ENCODE data around the gene DCAF17.
"Not testable (repeated sequence)": the region's sequence is repeated elsewhere in the genome, so short reads cannot be mapped to it uniquely, and the experiment has no call there.

Gene DCAF17

DNA sequence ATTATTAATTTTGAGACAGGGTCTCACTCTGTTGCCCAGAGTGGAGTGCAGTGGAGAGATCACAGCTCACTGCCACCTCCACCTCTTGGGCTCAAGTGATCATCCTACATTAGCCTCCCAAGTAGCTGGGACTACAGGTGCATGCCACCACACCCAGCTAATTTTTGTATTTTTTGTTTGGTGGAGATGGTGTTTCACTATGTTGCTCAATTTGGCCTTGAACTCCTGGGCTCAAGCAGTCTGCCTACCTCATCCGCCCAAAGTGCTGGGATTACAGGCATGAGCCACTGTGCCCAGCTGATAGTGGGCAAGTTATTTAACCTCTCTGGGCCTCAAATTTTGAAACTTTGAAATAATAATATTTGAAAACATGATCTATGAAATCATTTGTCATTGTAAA is 26.5 kb downstream of the DCAF17 start:
- no peak for DNase-seq (ENCODE audit: low read depth)

DNA sequence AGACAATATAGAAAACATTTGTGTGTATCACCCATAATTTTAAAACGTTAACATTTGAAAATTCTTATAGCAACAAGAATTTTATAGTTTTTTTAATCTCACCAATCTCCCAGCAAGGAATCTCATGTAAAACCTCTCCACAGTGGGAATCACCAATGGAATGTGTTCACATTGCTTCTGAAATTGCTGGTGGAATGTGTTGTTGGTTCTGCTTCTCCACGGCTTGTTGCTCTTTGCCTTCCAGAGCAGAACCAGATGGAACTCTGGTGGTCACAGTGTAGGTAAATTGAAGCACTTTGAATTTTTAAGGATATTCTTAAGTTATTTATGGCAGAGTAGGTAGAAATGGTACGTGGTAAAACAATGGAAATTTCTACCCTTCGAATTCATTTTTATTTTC is 35.1 kb downstream of the DCAF17 start:
- DNase-seq (ENCODE audit: low read depth) = no peak

DNA sequence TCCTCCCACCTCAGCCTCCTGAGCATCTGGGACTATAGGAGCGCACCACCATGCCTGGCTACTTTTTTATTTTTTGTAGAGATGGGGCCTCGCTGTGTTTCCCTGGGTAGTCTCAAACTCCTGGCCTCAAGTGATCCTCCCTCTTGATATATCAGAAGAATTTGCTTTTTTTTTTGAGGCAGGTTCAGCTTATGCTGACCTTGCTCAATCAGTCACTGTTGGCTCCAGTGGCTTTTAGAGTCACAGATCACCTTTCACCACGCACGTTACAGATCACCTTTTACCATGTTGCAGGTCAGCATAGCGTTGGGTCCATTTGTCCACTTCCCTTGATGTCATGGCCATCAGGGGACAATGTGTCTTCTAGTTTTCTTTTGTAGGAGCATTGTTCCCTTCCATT is 36.1 kb downstream of the DCAF17 start:
- DNase-seq (ENCODE audit: low read depth) = no peak

DNA sequence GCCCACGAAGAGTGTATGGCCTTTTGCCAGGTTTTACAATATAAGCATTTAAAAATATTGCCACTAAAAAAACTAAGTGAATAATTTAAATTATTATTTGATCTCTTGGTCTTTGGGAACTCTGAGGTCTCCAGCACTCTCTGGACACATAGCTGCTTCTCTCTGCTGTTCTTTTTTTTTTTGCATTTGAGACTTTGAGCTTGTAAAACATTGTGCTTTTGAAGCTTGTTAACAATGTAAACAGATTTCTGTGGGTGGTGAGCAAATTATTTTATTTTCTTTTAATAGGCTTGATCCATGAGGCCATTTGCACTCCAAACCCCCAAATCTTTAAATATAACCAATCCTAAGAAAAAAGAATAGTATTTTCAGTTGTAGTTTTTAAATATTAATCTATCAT is 42.0 kb downstream of the DCAF17 start:
- DNase-seq (ENCODE audit: low read depth) = no peak

DNA sequence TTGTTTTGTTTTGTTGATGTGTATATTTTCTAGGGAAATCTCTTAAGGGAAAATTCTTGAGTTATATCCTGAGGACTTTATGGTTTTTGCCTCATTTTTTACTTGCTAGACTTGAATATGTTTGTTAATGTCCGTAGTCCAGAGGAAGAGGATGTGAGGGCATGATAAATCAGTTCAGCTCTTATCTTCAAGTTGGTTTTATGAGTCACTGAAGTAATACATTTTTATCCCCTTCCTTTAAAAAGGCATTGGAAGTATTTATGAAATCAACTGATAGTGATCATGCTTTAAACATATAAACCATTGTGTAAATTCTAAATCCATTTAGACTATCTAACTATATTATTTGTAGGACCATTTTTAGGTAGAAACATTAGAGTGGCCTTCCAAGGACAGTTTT is 44.3 kb downstream of the DCAF17 start:
- no peak for DNase-seq (ENCODE audit: low read depth)

DNA sequence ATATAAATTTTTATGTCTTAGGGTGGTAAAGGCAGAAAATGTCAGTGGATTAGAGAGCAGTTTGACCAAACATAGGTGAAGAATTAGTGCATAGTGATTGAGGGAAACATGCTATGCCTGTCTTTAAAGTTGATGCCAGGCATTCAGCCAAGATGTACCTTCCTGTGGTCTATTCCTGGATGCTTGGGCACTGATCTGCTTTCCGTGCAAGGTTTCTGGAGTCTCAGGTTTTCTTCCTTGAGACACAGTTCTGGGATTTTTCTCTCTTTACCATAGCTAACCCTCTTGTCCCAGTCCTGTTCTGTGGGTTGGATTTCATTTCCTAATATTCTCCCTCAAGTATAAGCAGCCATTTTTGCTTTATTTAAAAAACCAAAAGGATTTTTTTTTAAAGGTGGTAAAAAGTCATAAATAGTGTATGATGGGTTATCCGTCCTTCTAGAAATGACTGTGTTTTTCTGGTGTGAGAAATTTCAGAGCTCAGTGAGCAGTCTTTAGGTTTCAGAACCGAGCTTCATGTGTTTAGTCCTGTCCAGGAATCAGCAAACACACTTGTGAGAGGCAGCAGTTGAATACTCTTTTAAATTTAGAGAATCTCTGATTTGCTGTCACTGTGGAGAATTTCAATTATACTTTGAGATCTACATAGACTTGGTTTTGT is 45.3 kb downstream of the DCAF17 start:
- no peak for DNase-seq (ENCODE audit: low read depth)

DNA sequence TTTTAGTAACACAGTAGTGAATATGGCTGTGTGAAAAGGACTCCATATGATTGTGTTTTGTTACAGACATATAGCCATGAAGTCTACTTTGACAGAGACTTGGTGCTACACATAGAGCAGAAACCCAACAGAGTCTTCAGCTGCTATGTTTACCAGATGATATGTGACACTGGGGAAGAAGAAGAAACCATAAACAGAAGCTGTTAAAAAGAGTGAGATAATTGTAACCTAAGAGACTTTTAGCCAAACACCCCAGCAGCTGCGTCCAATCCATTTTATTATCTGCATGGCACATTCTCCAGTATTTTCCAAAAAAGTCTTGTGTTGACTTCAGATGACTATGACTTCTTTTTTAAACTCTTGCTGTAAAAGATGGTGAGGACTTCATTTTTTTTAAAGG is 46.9 kb downstream of the DCAF17 start:
- DNase-seq (ENCODE audit: low read depth) = no peak

- no peak for DNase-seq (ENCODE audit: low read depth)
Observed at GRCh38 chr2:171482308-171482707, 48.3 kb downstream of the DCAF17 start.

DNA sequence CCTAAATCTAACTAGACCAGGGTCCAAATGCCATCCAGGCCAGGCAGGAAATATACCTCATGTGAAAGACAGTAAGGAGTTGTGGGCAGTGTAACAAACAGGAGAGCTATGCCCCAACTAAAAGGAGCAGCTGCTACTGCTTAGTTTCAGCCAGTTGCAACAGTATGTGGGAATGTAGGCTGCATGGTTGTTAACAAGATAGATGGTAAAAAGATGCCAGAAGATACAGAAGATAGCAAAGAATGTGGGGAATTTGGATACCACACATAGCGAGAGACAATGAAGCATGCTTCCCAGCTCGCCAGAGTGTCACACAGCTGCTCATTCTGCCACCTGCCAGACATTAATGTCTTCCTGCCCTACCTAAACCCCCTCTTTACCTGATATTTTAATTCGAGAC is 48.9 kb downstream of the DCAF17 start:
- no peak for DNase-seq (ENCODE audit: low read depth)

DNA sequence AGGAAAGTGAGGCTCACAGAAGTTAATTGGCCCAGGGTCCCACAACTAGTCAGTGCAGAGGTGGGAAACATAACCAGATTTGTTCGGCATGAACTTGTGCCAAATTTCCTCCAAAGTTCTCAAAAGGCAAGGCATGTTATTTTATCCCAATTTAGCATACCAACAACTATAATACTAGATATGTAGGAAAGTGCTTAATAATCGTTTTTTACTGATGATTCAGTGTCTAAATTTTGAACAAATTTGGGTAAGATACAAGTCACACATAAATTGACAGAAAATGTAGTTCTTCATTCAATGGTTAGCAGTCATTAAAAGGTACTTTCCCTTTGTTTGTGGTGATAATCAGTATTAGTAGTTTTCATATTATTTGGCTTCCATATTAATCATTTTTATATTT is 49.8 kb downstream of the DCAF17 start:
- DNase-seq (ENCODE audit: low read depth) = no peak

DNA sequence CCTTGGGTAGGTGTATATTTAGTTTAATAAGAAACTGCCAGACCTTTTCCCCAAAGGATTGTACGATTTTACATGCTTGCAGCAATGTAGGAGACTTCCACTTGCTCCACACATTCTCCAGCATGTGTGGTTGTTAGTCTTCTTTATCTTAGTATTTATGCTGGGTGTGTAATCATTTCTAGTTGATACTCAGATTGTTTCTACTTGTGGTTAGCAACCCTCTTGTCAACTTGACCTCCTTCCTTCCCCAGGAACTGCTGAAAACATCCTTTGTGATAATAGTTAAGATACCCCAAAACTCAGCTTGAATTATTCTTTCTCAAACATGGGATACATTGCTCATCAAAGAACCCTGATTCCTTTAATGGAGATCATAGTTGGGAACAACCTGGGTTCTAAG is 51.1 kb downstream of the DCAF17 start:
- no peak for DNase-seq (ENCODE audit: low read depth)

- DNase-seq (ENCODE audit: low read depth) = no peak
Observed at GRCh38 chr2:171487201-171487600, 53.2 kb downstream of the DCAF17 start.

- no peak for DNase-seq (ENCODE audit: low read depth)
Observed at GRCh38 chr2:171487803-171488259, 53.8 kb downstream of the DCAF17 start.

DNA sequence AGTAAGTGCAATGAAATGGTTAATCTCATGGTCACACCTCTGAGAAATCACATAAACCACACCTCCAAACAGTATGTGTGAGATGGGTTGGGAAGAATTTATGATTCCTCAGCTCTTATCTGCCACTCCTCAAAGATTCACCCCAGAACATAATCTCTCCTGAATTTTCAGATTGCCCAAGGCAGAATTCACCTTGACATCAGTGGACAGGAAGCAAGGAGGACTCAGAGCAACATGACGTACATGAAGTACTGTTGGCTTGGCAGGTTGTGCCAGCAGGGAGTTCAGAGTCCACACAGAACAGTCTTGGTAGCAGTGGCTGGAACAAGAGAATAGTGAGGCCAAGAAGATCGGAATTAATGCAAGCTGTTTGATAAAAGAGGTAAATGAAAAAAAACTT is 56.6 kb downstream of the DCAF17 start:
- DNase-seq (ENCODE audit: low read depth) = no peak

DNA sequence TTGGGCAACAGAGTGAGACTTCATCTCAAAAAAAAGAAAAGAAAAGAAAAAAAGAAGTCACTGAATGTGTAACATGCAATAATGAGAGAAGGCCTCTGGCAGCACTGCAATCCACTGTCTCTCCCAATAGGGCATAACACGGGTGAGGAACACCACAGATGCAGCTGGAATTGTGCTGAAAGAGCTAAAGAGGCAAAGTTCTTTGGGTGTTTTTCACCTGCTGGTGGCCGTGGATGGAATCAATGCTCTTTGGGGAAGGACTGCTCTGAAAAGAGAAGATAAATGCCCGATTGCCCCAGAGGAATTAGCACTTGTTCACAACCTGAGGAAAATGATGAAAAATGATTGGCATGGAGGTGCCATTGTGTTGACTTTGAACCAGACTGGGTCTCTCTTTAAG is 57.3 kb downstream of the DCAF17 start:
- DNase-seq (ENCODE audit: low read depth) = no peak

- DNase-seq (ENCODE audit: low read depth) = no peak
Observed at GRCh38 chr2:171492664-171493063, 58.6 kb downstream of the DCAF17 start.

- not testable (repeated sequence) for DNase-seq (ENCODE audit: low read depth)
Observed at GRCh38 chr2:171497664-171498063, 63.6 kb downstream of the DCAF17 start.

DNA sequence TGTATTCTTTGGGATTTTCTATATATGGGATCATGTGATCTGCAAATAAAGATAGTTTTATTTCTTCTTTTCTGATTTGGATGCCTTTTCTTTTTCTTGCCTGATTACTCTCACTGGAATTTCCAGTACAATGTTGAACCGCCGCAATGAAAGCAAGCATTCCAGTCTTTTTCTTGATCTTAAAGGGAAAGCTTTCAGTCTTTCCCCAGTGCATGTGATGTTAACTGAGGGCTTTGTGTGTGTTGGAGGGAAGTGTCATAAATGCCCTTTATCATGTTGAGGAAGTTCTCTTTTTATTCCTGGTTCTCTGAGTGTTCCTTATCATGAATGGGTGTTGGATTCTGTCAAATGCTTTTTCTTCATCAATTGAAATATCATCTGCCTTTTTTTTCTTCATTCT is 71.3 kb downstream of the DCAF17 start:
- no peak for DNase-seq (ENCODE audit: low read depth)

DNA sequence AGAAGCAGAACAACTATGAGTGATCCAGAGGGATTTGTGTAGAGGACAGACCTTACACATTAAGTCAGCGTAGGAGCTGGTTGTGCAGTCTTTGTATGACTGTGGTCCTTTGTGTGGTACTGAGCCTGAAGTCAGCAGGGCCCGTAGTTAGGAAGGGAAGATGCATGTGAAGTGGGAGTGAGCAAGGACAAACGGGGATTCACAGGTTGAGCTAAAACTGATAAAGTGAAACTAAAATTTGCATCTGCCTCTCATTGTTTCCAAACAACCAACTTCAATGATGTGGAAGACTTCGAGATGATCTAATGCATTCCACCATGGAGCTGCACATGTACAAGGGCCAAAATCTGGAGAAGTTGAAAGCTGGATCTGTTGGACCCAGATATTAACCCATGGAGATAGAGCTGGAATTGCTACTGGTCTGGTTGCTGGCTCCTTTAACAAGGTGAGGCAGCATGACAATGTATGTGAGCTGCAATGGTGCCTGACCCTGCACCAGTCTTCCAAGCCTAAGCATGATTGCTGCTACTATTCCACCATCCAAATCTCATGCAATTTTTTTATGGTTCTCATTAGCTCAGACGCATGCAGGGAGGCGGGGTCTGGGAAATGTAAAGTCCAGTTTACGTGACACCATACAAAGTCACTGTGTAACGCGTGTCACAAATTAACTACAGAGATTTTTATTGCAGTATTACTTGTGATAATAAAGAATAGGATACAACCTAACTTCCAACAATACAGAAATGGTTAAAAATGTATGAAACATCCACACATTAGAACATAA is 76.1 kb downstream of the DCAF17 start:
- DNase-seq (ENCODE audit: low read depth) = no peak

GRCh38 chr2:171512014-171512413 is 78.0 kb downstream of the DCAF17 start:
- no peak for DNase-seq (ENCODE audit: low read depth)

GRCh38 chr2:171512683-171513195 is 78.7 kb downstream of the DCAF17 start:
- DNase-seq (ENCODE audit: low read depth) = no peak

- DNase-seq (ENCODE audit: low read depth) = no peak
Observed at GRCh38 chr2:171513719-171514160, 79.7 kb downstream of the DCAF17 start.

GRCh38 chr2:171514908-171515582 is 81.0 kb downstream of the DCAF17 start:
- no peak for DNase-seq (ENCODE audit: low read depth)
